Lung microvascular endothelial cell (primary cell): ENCODE results near the gene CSN1S1. TPM values are rescaled to one million over a fixed set of nuclear protein-coding genes. Genes with fewer than 3 reads are reported as not detected.

Experiments
- DNase-seq, 2 donors: peaks; one replicate each; pipeline versions ENCODE4 v3.0.0 to v3.0.0-alpha.2; 2010; ENCODE audit warnings: low read depth in 2 of 2
- total RNA-seq: library from RNA; depleted of rRNA; stranded (reverse); fragments of >200 nt; gene quantifications from 2 replicates; pipeline ENCODE4 v1.2.1, GENCODE V29; 2014

CSN1S1 gene
- total RNA-seq, 1 donor from 2014 or later: not detected

DNA sequence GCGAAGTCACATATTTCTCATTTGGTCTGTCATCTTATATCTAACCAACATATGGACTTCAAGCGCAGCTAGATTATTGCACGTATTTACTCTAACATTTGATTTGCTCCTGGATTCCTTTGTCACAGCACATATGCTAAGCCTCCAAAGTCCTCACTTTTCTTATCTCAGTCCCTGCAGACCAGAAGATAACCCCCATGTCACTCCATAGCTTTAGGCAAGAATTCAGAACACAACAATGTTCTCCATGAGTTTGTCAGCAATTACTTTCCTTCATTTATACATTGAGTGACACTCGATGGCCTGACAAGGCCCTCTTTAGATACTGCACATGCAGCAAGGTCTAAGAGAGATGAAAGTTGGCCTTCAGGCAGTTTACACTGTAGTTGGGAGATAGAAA lies 60.1 kb downstream of the CSN1S1 start:
- no peak for DNase-seq

DNA sequence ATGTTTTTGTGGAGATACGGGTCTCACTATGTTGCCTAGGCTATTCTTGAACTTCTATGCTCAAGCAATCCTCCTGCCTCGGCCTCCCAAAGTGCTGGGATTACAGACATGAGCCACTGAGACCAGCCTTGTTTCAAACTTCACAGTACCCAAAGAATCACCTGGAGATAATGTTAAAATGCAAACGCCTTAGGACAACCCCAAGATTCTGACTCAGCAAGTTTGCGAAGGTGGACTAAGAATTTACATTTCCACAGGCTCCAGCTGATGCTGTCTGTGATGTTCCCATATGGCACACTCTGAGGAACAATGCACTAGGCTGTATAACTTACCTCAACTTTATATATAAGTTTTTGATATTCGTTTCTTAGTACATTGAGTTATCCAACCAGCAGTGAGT lies 63.9 kb downstream of the CSN1S1 start:
- DNase-seq: no peak

DNA sequence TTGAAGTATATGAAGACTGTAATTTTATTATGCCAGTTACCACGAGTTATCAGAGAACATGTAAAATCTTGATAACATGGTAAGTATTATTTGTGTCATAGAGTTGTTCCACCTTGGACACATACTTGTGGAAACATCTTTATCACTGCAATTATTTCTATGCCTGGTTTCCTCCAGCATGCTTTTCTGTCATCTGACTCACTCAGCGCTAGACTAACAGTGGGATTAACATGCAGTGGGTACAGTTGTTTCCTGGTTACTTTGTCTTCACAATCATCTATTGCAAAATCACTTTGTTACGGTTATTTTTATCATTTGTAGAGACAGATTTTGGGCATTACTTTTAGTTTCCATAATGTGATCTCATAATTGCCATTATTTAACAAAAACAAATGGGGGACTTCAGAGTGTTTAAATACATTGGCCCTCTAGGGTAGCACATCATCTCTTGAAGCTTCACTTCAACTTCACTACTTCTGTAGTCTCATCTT lies 64.7 kb downstream of the CSN1S1 start, which contains the start of gene STATH:
Gene STATH (plus strand): TSS at position 441 of the 491 bp plus-strand sequence. CDS start 2,472 bp downstream, outside the sequence.
- DNase-seq: peak in 1 of 2 donors; percentile 28

Other genes starting within 250 kb of the CSN1S1 start
- gene SULT1B1, start 170.4 kb upstream of the CSN1S1 start, total RNA-seq: 1.6 and 8.3 TPM in 2 replicates
- gene SULT1E1, start 70.9 kb upstream of the CSN1S1 start, total RNA-seq: 3.4 and 5.2 TPM in 2 replicates
- gene CSN2, start 34.7 kb downstream of the CSN1S1 start, total RNA-seq: not detected in 2 replicates
- gene STATH, start 64.9 kb downstream of the CSN1S1 start, total RNA-seq: not detected in 2 replicates
- gene HTN3, start 97.4 kb downstream of the CSN1S1 start, total RNA-seq: not detected in 2 replicates
- 0.44 TPM in 1 of 2 replicates, not detected in the other for gene HTN1, start 119.4 kb downstream of the CSN1S1 start, total RNA-seq
- gene PRR27, start 223.2 kb downstream of the CSN1S1 start, total RNA-seq: not detected in 2 replicates